Occipital lobe (tissue), 2 donors: Measurements from ENCODE around the gene ITPRID1. TPM values are rescaled to one million over a fixed set of nuclear protein-coding genes. Genes with fewer than 3 reads are reported as not detected.

ENCODE experiments used
- DNase-seq: peaks from one replicate; lab custom pipeline; 2025; lab: John Stamatoyannopoulos, UW
- total RNA-seq: library from RNA; depleted of rRNA; stranded (reverse); fragments of >200 nt; gene quantifications from one replicate; pipeline ENCODE4 v1.2.3, GENCODE V29; 2014

Gene ITPRID1
- total RNA-seq, 1 donor from 2014 or later = 8.6 TPM

GRCh38 chr7:31633894-31634494 lies 120.1 kb downstream of the ITPRID1 start:
- peak; percentile 24 for DNase-seq

GRCh38 chr7:31640381-31640780 lies 126.5 kb downstream of the ITPRID1 start:
- no peak for DNase-seq

- no peak for DNase-seq
Observed at GRCh38 chr7:31642681-31643115, 128.8 kb downstream of the ITPRID1 start.

GRCh38 chr7:31646942-31647341 lies 133.1 kb downstream of the ITPRID1 start:
- no peak for DNase-seq

- DNase-seq = no peak
Observed at GRCh38 chr7:31647511-31647910, 133.6 kb downstream of the ITPRID1 start.

GRCh38 chr7:31648288-31648687 lies 134.4 kb downstream of the ITPRID1 start:
- no peak for DNase-seq

GRCh38 chr7:31648880-31649279 lies 135.0 kb downstream of the ITPRID1 start:
- DNase-seq = no peak

GRCh38 chr7:31651234-31652062 lies 137.6 kb downstream of the ITPRID1 start:
- DNase-seq = no peak

GRCh38 chr7:31652063-31652326 lies 138.1 kb downstream of the ITPRID1 start:
- no peak for DNase-seq

- no peak for DNase-seq
Observed at GRCh38 chr7:31663072-31663471, 149.2 kb downstream of the ITPRID1 start.

GRCh38 chr7:31664890-31665289 lies 151.0 kb downstream of the ITPRID1 start:
- no peak for DNase-seq

GRCh38 chr7:31665546-31665945 lies 151.7 kb downstream of the ITPRID1 start:
- no peak for DNase-seq

GRCh38 chr7:31669461-31669860 lies 155.6 kb downstream of the ITPRID1 start:
- no peak for DNase-seq

GRCh38 chr7:31679574-31680305 lies 165.8 kb downstream of the ITPRID1 start:
- no peak for DNase-seq

GRCh38 chr7:31683445-31684225 lies 169.7 kb downstream of the ITPRID1 start:
- DNase-seq = no peak

GRCh38 chr7:31687024-31687748 lies 173.3 kb downstream of the ITPRID1 start, which contains the start of gene PPP1R17:
TSS of gene PPP1R17 (plus strand) at chr7:31687215. CDS start at chr7:31692442, 5,227 bp downstream.
- DNase-seq = peak; percentile 22

GRCh38 chr7:31688372-31688771 lies 174.5 kb downstream of the ITPRID1 start:
- no peak for DNase-seq

GRCh38 chr7:31688996-31689395 lies 175.1 kb downstream of the ITPRID1 start:
- DNase-seq = no peak

- no peak for DNase-seq
Observed at GRCh38 chr7:31690935-31691334, 177.0 kb downstream of the ITPRID1 start.

GRCh38 chr7:31692451-31692850 lies 178.6 kb downstream of the ITPRID1 start:
- no peak for DNase-seq

GRCh38 chr7:31692871-31693270 lies 179.0 kb downstream of the ITPRID1 start:
- no peak for DNase-seq
